H1 (cell line): ENCODE measurements around the gene RESF1. TPM values are rescaled to one million over a fixed set of nuclear protein-coding genes. Genes with fewer than 3 reads are reported as not detected.

ENCODE experiments used
- CTCF ChIA-PET: fragments of 300-600 bp; sonication (Branson Sonifier 250); formaldehyde crosslinking; loops from one replicate; lab custom pipeline; 2021; ENCODE audit not compliant: partially characterized antibody; lab: Charles Lee
- POLR2A ChIA-PET: fragments of 300-600 bp; sonication (Branson Sonifier 250); formaldehyde crosslinking; loops from one replicate; lab custom pipeline; 2021; ENCODE audit warnings: inconsistent platforms; ENCODE audit not compliant: partially characterized antibody; lab: Charles Lee
- DNase-seq, 2 experiments: peaks; one replicate each; pipeline versions ENCODE4 v3.0.0 to v3.0.0-alpha.2; 2010 to 2022; ENCODE audit warnings: low spot score in 2 of 2, low read depth in 1 of 2, mixed read lengths in 1 of 2
- FAIRE-seq: peaks from 2 replicates; lab custom pipeline; 2011; peaks lifted over from hg19 to GRCh38; lab: Jason Lieb, UNC
- H2AFZ ChIP-seq: 2 replicates; pipeline ENCODE4 v1.8.1; 2012; ENCODE audit warnings: low read length, inconsistent platforms
- H2AK5ac ChIP-seq: 2 replicates; pipeline ENCODE4 v1.6.1; 2013; ENCODE audit warnings: low read depth, low read length
- H2BK120ac ChIP-seq: replicated peaks from 2 replicates; pipeline ENCODE3; 2013; ENCODE audit warnings: low read depth, low read length, inconsistent platforms
- H2BK12ac ChIP-seq: 2 replicates; pipeline ENCODE4 v1.6.1; 2013; ENCODE audit warnings: low read depth, low read length
- H2BK15ac ChIP-seq: 2 replicates; pipeline ENCODE4 v1.6.1; 2013; ENCODE audit warnings: low read length
- H2BK20ac ChIP-seq: 2 replicates; pipeline ENCODE4 v1.6.1; 2013; ENCODE audit warnings: low read length
- H2BK5ac ChIP-seq: 2 replicates; pipeline ENCODE4 v1.6.1; 2013; ENCODE audit warnings: low read depth, low read length
- H3K14ac ChIP-seq: 2 replicates; pipeline ENCODE4 v1.6.1; 2013; ENCODE audit warnings: inconsistent platforms; ENCODE audit not compliant: insufficient read length
- H3K18ac ChIP-seq: 2 replicates; pipeline ENCODE4 v1.6.1; 2013; ENCODE audit warnings: low read length; ENCODE audit errors: extremely low read depth
- H3K23ac ChIP-seq: 2 replicates; pipeline ENCODE4 v1.6.1; 2013; ENCODE audit warnings: inconsistent platforms; ENCODE audit not compliant: insufficient read length
- H3K23me2 ChIP-seq: 2 replicates; pipeline ENCODE4 v1.6.1; 2013; ENCODE audit warnings: low read depth, low read length
- H3K27ac ChIP-seq: 2 replicates; pipeline ENCODE4 v1.6.1; 2011; ENCODE audit warnings: low read depth, low read length, inconsistent platforms
- H3K27me3 ChIP-seq, 4 experiments: replicated peaks in 1 of 4; 1 replicate in 1 of 4; 2 replicates in 3 of 4; pipeline versions ENCODE4 v1.6.1 to v1.8.1; 2011 to 2013; ENCODE audit warnings: low read length in 3 of 4, mild to moderate bottlenecking in 3 of 4, inconsistent platforms in 2 of 4, mixed read lengths in 2 of 4, moderate library complexity in 1 of 4; ENCODE audit not compliant: control insufficient read depth in 3 of 4, insufficient read depth in 3 of 4; ENCODE audit errors: extremely low read depth in 1 of 4
- H3K36me3 ChIP-seq, 4 experiments: 2 replicates each; pipeline versions ENCODE4 v1.6.1 to v1.8.1; 2011 to 2013; ENCODE audit warnings: mild to moderate bottlenecking in 4 of 4, low read length in 3 of 4, moderate library complexity in 2 of 4, control low read depth in 1 of 4, inconsistent platforms in 1 of 4; ENCODE audit not compliant: insufficient read depth in 4 of 4, control insufficient read depth in 2 of 4
- H3K4ac ChIP-seq: replicated peaks from 2 replicates; pipeline ENCODE3; 2013; ENCODE audit warnings: low read length, low read depth, mixed read lengths, inconsistent platforms; ENCODE audit not compliant: insufficient read length
- H3K4me1 ChIP-seq, 4 experiments: replicated peaks in 1 of 4; 1 replicate in 1 of 4; 2 replicates in 3 of 4; pipeline versions ENCODE4 v1.6.1 to v1.8.1; 2011 to 2013; ENCODE audit warnings: low read length in 3 of 4, inconsistent platforms in 2 of 4, mixed read lengths in 1 of 4; ENCODE audit not compliant: insufficient read depth in 4 of 4, control insufficient read depth in 3 of 4
- H3K4me2 ChIP-seq, 2 experiments: 2 replicates each; pipeline versions ENCODE4 v1.6.1 to v1.8.1; 2011 to 2013; ENCODE audit warnings: low read depth in 2 of 2, low read length in 2 of 2, control low read depth in 1 of 2, inconsistent platforms in 1 of 2, mild to moderate bottlenecking in 1 of 2; ENCODE audit not compliant: insufficient read depth in 1 of 2
- H3K4me3 ChIP-seq, 4 experiments: fragments of 200-600, 300-600 bp in 1 of 4; sonication (generic), shearing (Covaris generic), sonication (Bioruptor Twin) in 1 of 4; 2 replicates each; pipeline versions ENCODE4 v1.5.1 to v1.8.1; 2011 to 2016; ENCODE audit warnings: low read length in 4 of 4, low read depth in 3 of 4, control low read depth in 2 of 4, inconsistent platforms in 2 of 4, mild to moderate bottlenecking in 2 of 4, mixed read lengths in 1 of 4, moderate library complexity in 1 of 4; ENCODE audit not compliant: insufficient read depth in 2 of 4; ENCODE audit errors: extremely low read depth in 1 of 4
- H3K56ac ChIP-seq: replicated peaks from 2 replicates; pipeline ENCODE3; 2013; ENCODE audit warnings: low read depth, mild to moderate bottlenecking, mixed read lengths, low read length, inconsistent platforms; ENCODE audit not compliant: insufficient read length
- H3K79me1 ChIP-seq: 2 replicates; pipeline ENCODE4 v1.6.1; 2013; ENCODE audit warnings: low read depth, low read length, control low read depth
- H3K79me2 ChIP-seq, 2 experiments: 2 replicates each; pipeline versions ENCODE4 v1.6.1 to v1.8.1; 2012 to 2013; ENCODE audit warnings: low read length in 2 of 2, mild to moderate bottlenecking in 2 of 2, inconsistent platforms in 1 of 2; ENCODE audit not compliant: insufficient read depth in 2 of 2, control insufficient read depth in 1 of 2
- H3K9ac ChIP-seq, 4 experiments: replicated peaks in 1 of 4; 1 replicate in 1 of 4; 2 replicates in 3 of 4; pipeline versions ENCODE4 v1.6.1 to v1.8.1; 2011 to 2013; ENCODE audit warnings: low read depth in 3 of 4, low read length in 3 of 4, control low read depth in 2 of 4, mild to moderate bottlenecking in 2 of 4, moderate library complexity in 2 of 4, inconsistent platforms in 1 of 4; ENCODE audit errors: extremely low read depth in 1 of 4
- H3K9me3 ChIP-seq, 2 experiments: 2 replicates each; pipeline versions ENCODE4 v1.6.1 to v1.8.1; 2012 to 2013; ENCODE audit warnings: mild to moderate bottlenecking in 2 of 2, moderate library complexity in 2 of 2, control low read depth in 1 of 2, inconsistent platforms in 1 of 2, low read depth in 1 of 2, low read length in 1 of 2, mixed read lengths in 1 of 2; ENCODE audit not compliant: insufficient read depth in 2 of 2
- H4K20me1 ChIP-seq, 2 experiments: replicated peaks in 1 of 2; 2 replicates each; pipeline versions ENCODE3 to v1.8.1; 2011 to 2013; ENCODE audit warnings: inconsistent platforms in 2 of 2, low read length in 2 of 2, mild to moderate bottlenecking in 1 of 2; ENCODE audit not compliant: insufficient read depth in 2 of 2, control insufficient read depth in 1 of 2
- H4K5ac ChIP-seq: 2 replicates; pipeline ENCODE4 v1.6.1; 2013; ENCODE audit warnings: low read length, low read depth, mixed read lengths, inconsistent platforms; ENCODE audit not compliant: insufficient read length
- H4K8ac ChIP-seq: 2 replicates; pipeline ENCODE4 v1.8.0; 2013; ENCODE audit warnings: mild to moderate bottlenecking, moderate library complexity, low read length, inconsistent platforms; ENCODE audit not compliant: insufficient read depth; ENCODE audit errors: extremely low read depth
- H4K91ac ChIP-seq: replicated peaks from 2 replicates; pipeline ENCODE3; 2013; ENCODE audit warnings: low read length, mixed read lengths, inconsistent platforms; ENCODE audit not compliant: insufficient read length
- BACH1 ChIP-seq: IDR thresholded peaks from 2 replicates; pipeline ENCODE4 v1.6.1; 2012; ENCODE audit warnings: low read length, improper control_type of control experiment
- BCL11A ChIP-seq, 2 experiments: IDR thresholded peaks; one replicate each; pipeline ENCODE4 v1.6.1; 2011; ENCODE audit warnings: low read depth in 2 of 2, low read length in 2 of 2, mild to moderate bottlenecking in 2 of 2
- CHD2 ChIP-seq: IDR thresholded peaks from 2 replicates; pipeline ENCODE4 v1.6.1; 2012; ENCODE audit warnings: low read length, improper control_type of control experiment
- CTCF ChIP-seq, 3 experiments: IDR thresholded peaks; 1 replicate in 2 of 3; 2 replicates in 1 of 3; pipeline versions ENCODE4 v1.5.1 to v1.6.1; 2011; ENCODE audit warnings: low read length in 3 of 3, mild to moderate bottlenecking in 3 of 3, inconsistent platforms in 2 of 3, low read depth in 1 of 3, moderate library complexity in 1 of 3; ENCODE audit not compliant: insufficient read depth in 1 of 3; ENCODE audit errors: control extremely low read depth in 1 of 3
- GABPA ChIP-seq: IDR thresholded peaks from 2 replicates; pipeline ENCODE4 v1.6.1; 2011; ENCODE audit warnings: mild to moderate bottlenecking, low read length, moderate library complexity, borderline replicate concordance; ENCODE audit not compliant: insufficient read depth
- KDM5A ChIP-seq: fragments of 200-600 bp; IDR thresholded peaks from 2 replicates; pipeline ENCODE4 v1.7.1; 2012; ENCODE audit warnings: mild to moderate bottlenecking, low read length, inconsistent platforms, mixed read lengths
- NANOG ChIP-seq: IDR thresholded peaks from 2 replicates; pipeline ENCODE4 v1.6.1; 2011; ENCODE audit warnings: low read length, low read depth, mild to moderate bottlenecking, inconsistent platforms; ENCODE audit not compliant: insufficient read depth, poor library complexity, severe bottlenecking
- POU5F1 ChIP-seq: IDR thresholded peaks from 2 replicates; pipeline ENCODE4 v1.6.1; 2011; ENCODE audit warnings: low read depth, mild to moderate bottlenecking, low read length, moderate library complexity
- RAD21 ChIP-seq, 2 experiments: IDR thresholded peaks in 1 of 2; conservative IDR thresholded peaks in 1 of 2; 2 replicates each; pipeline ENCODE4 v1.6.1; 2011; ENCODE audit warnings: low read depth in 2 of 2, low read length in 2 of 2, improper control_type of control experiment in 1 of 2, inconsistent platforms in 1 of 2, mild to moderate bottlenecking in 1 of 2, moderate library complexity in 1 of 2
- SP1 ChIP-seq: IDR thresholded peaks from 2 replicates; pipeline ENCODE4 v1.6.1; 2011; ENCODE audit warnings: low read depth, low read length
- WGBS, 2 experiments: shearing (Covaris generic) in 1 of 2; methylation state at CpG; one replicate each; pipeline versions ENCODE4 v1.1.6 to v1.1.7; 2013 to 2015; ENCODE audit warnings: low lambda C conversion rate in 2 of 2, mixed read lengths in 2 of 2, inconsistent platforms in 1 of 2, low coverage in 1 of 2, missing lambda C conversion rate in 1 of 2; ENCODE audit not compliant: insufficient replicate concordance in 2 of 2, insufficient coverage in 1 of 2, insufficient read length in 1 of 2; ENCODE audit errors: extremely low coverage in 1 of 2, missing lambda C conversion rate in 1 of 2; 5-methylcytosine and 5-hydroxymethylcytosine counted together
- polyA plus RNA-seq, 7 experiments: library from polyadenylated mRNA; depleted of rRNA in 3 of 7; stranded (reverse) in 5 of 7; unstranded in 2 of 7; fragments of >200 nt in 5 of 7; fragments of 200-250 nt in 2 of 7; gene quantifications; 1 replicate in 5 of 7; 2 replicates in 1 of 7; 4 replicates in 1 of 7; pipeline versions ENCODE4 v1.2.1 to v1.2.3, GENCODE V29; 2011 to 2013; ENCODE audit warnings: missing spikeins in 2 of 7, mixed read lengths in 2 of 7
- total RNA-seq: library from RNA; stranded (reverse); fragmentation: NEBNext Ultra II Directional; extraction: Animal tissue kit (Norgen Biotek cat#: 25700); gene quantifications from 2 replicates; pipeline ENCODE4 v1.2.1, GENCODE V29; 2021

RESF1 gene
- total and polyA plus RNA-seq, 2 of the 8 experiments (the other 6 are each of a cell fraction or from before 2014, with no cell fraction given), result 64.3 to 128 TPM

GRCh38 chr12:32000373-32001005, 41.3 kb downstream of the RESF1 start:
- WGBS, 2 experiments, result 91% methylated on average over 7 of the region's 7 CpGs; no CpG with 5 or more reads in 1 of the 2 experiments
- no peak overlapping the region for H3K18ac ChIP-seq
- no peak overlapping the region for H2BK120ac ChIP-seq
- no peak overlapping the region for H3K4me3 ChIP-seq
- no peak overlapping the region for H3K27ac ChIP-seq
- H3K23ac ChIP-seq, result no peak overlapping the region
- no peak overlapping the region for H3K56ac ChIP-seq
- FAIRE-seq, result no peak
- H3K4ac ChIP-seq, result no peak overlapping the region
- H3K27me3 ChIP-seq, result no peaks in the 10 kb centered on the region
- ChIA-PET CTCF (no interaction called here), POLR2A (interaction anchor here (0.9 to 4.7 kb wide), 2 partner anchors 10 to 11 kb away, joined by 3 to 17 read pairs; no protein-coding TSS in a partner anchor)
- H4K5ac ChIP-seq, result no peak overlapping the region
- H4K8ac ChIP-seq, result no peak overlapping the region
- H2BK12ac ChIP-seq, result no peak overlapping the region
- H3K9me3 ChIP-seq, result no peaks in the 10 kb centered on the region
- no peak overlapping the region for H2BK15ac ChIP-seq
- H2AK5ac ChIP-seq, result no peak overlapping the region
- no peak overlapping the region for H2BK5ac ChIP-seq
- H3K4me2 ChIP-seq, result no peak overlapping the region
- H2BK20ac ChIP-seq, result no peak overlapping the region
- H2AFZ ChIP-seq, result no peak overlapping the region
- H3K36me3 ChIP-seq, result peaks cover 8 to 48% (median 29%) of the 10 kb centered on the region in 4 experiments; a peak in 7 of 8 replicates
- DNase-seq, result no peak
- H4K91ac ChIP-seq, result no peak overlapping the region
- no peaks in the 10 kb centered on the region for H3K23me2 ChIP-seq
- H3K79me1 ChIP-seq, result no peaks in the 10 kb centered on the region
- H3K4me1 ChIP-seq, result no peaks in the 10 kb centered on the region
- H4K20me1 ChIP-seq, result no peaks in the 10 kb centered on the region
- no peak overlapping the region for H3K14ac ChIP-seq
- no peak overlapping the region for H3K9ac ChIP-seq
- no peaks in the 10 kb centered on the region for H3K79me2 ChIP-seq
- TF ChIP-seq BACH1 (no peak), CTCF (IDR thresholded peaks at IDR 0.05; ENCODE audit: control extremely low read depth in 1 of 3, insufficient read depth in 1 of 3, low read depth in 1 of 3, low read length in 3 of 3) (no peak), NANOG (no peak), SP1 (no peak), BCL11A (IDR thresholded peaks at IDR 0.05; ENCODE audit: low read depth in 2 of 2, low read length in 2 of 2) (no peak), KDM5A (no peak), GABPA (no peak), CHD2 (no peak), RAD21 (IDR thresholded peaks at IDR 0.05 in 1 of 2, conservative IDR thresholded peaks at IDR 0.05 in 1 of 2; ENCODE audit: low read depth in 2 of 2, low read length in 2 of 2) (no peak), POU5F1 (no peak)
